ENCODE data around the gene ZNF48.

ZNF48 gene

DNA sequence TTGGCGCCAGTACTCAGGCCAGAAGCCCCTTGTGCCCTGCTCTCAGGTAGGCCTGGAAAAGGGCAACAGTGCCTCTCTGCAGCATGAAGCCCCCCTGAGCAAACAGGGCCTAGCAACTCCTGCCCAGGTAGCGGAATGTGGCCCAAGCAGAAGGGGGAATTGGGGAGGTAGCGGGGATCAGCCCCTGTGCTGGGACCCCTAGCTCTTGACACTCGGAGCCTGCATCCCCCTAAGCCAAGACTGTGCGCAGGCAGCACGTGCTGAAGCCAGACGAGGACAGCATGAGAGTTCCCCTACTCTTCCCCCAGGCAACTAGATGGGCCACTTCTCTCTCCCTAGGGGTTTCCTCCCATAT is 39.3 kb upstream of the ZNF48 start:
- no peak for TF ChIP-seq TAF1 (IDR thresholded peaks at IDR 0.05; ENCODE audit: borderline replicate concordance, insufficient read depth, low read length)
- TF ChIP-seq FOXP2 (optimal IDR thresholded peaks at IDR 0.05; ENCODE audit: borderline replicate concordance, extremely low read depth, extremely low read length, insufficient read depth): no peak
- no peak for TF ChIP-seq POLR2AphosphoS5 (IDR thresholded peaks at IDR 0.05; ENCODE audit: low read depth, low read length)
- TF ChIP-seq, protein P1, sequence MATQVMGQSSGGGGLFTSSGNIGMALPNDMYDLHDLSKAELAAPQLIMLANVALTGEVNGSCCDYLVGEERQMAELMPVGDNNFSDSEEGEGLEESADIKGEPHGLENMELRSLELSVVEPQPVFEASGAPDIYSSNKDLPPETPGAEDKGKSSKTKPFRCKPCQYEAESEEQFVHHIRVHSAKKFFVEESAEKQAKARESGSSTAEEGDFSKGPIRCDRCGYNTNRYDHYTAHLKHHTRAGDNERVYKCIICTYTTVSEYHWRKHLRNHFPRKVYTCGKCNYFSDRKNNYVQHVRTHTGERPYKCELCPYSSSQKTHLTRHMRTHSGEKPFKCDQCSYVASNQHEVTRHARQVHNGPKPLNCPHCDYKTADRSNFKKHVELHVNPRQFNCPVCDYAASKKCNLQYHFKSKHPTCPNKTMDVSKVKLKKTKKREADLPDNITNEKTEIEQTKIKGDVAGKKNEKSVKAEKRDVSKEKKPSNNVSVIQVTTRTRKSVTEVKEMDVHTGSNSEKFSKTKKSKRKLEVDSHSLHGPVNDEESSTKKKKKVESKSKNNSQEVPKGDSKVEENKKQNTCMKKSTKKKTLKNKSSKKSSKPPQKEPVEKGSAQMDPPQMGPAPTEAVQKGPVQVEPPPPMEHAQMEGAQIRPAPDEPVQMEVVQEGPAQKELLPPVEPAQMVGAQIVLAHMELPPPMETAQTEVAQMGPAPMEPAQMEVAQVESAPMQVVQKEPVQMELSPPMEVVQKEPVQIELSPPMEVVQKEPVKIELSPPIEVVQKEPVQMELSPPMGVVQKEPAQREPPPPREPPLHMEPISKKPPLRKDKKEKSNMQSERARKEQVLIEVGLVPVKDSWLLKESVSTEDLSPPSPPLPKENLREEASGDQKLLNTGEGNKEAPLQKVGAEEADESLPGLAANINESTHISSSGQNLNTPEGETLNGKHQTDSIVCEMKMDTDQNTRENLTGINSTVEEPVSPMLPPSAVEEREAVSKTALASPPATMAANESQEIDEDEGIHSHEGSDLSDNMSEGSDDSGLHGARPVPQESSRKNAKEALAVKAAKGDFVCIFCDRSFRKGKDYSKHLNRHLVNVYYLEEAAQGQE (IDR thresholded peaks at IDR 0.05; ENCODE audit: insufficient read depth in 1 of 2, low read depth in 2 of 2, low read length in 2 of 2): no peak
- TF ChIP-seq SIN3A (IDR thresholded peaks at IDR 0.05; ENCODE audit: borderline replicate concordance, insufficient read depth, low read length): no peak

DNA sequence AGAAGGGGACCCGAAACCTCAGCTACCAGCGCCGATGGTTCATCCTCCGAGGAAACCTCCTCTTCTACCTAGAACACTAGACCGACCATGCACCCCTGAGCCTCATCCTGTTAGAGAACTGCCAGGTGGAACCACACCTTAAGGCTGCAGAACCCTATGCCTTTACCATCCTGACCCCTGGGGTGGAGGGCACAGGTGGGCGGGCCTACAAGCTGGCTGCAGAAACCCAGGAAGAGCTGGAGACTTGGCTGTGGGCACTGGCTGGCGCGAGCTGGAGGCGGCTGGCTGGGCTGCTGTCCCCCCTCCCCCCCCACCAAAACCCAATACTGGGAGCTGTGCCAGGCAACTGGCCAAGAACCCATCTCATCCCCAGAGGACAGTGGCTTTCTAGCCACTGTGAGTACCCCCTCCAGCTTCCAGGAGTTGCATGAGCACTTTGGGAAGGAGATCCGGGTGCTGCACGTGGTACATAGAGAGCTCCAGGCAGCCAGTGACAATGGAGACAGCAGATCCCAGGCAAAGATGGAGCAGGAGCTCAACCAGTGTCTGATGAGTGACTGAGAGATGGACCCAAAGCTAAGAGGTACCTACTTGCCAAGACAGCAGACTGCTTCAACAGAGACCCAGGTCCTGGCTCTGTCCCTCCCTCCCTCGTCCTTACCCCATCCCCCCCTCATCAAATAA is 38.7 kb upstream of the ZNF48 start:
- TF ChIP-seq, protein P1 (IDR thresholded peaks at IDR 0.05; ENCODE audit: insufficient read depth in 1 of 2, low read depth in 2 of 2, low read length in 2 of 2): no peak
- no peak for TF ChIP-seq SIN3A (IDR thresholded peaks at IDR 0.05; ENCODE audit: borderline replicate concordance, insufficient read depth, low read length)
- no peak for TF ChIP-seq TAF1 (IDR thresholded peaks at IDR 0.05; ENCODE audit: borderline replicate concordance, insufficient read depth, low read length)
- TF ChIP-seq POLR2AphosphoS5 (IDR thresholded peaks at IDR 0.05; ENCODE audit: low read depth, low read length): no peak
- no peak for TF ChIP-seq FOXP2 (optimal IDR thresholded peaks at IDR 0.05; ENCODE audit: borderline replicate concordance, extremely low read depth, extremely low read length, insufficient read depth)

DNA sequence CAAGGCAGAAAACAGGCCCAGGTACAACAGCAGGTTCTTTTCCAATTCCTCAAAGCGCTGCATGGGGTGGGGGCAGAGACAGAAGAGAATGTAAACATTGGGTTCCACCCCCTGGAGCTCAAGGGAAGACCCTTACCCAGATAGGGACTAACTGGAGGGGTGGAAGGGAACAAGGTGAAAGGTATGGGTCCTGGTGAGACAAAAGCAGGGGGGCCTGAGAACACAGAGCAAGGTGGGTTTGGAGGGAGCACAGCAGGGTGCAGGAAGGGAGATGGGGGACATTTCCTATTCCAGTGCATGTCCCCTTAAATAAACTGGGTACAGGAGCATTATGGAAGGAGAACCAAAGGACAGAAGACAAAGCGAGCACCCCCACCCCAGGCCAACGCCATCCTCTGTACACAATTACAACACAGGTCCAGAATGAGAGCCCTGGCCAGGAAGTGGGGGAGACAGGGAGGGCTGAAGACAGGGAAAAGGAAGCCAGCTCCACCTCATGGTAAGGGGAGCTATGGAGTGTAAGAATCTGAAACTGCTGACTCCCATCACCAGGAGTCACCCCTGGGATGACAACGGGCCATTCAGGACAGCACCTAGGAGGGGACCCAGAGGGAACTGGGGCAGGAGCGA is 38.0 kb upstream of the ZNF48 start:
- TF ChIP-seq SIN3A (IDR thresholded peaks at IDR 0.05; ENCODE audit: borderline replicate concordance, insufficient read depth, low read length) (no peak), FOXP2 (optimal IDR thresholded peaks at IDR 0.05; ENCODE audit: borderline replicate concordance, extremely low read depth, extremely low read length, insufficient read depth) (no peak), POLR2AphosphoS5 (IDR thresholded peaks at IDR 0.05; ENCODE audit: low read depth, low read length) (no peak), TAF1 (IDR thresholded peaks at IDR 0.05; ENCODE audit: borderline replicate concordance, insufficient read depth, low read length) (no peak)
- TF ChIP-seq, protein P1 (IDR thresholded peaks at IDR 0.05; ENCODE audit: insufficient read depth in 1 of 2, low read depth in 2 of 2, low read length in 2 of 2): no peak

DNA sequence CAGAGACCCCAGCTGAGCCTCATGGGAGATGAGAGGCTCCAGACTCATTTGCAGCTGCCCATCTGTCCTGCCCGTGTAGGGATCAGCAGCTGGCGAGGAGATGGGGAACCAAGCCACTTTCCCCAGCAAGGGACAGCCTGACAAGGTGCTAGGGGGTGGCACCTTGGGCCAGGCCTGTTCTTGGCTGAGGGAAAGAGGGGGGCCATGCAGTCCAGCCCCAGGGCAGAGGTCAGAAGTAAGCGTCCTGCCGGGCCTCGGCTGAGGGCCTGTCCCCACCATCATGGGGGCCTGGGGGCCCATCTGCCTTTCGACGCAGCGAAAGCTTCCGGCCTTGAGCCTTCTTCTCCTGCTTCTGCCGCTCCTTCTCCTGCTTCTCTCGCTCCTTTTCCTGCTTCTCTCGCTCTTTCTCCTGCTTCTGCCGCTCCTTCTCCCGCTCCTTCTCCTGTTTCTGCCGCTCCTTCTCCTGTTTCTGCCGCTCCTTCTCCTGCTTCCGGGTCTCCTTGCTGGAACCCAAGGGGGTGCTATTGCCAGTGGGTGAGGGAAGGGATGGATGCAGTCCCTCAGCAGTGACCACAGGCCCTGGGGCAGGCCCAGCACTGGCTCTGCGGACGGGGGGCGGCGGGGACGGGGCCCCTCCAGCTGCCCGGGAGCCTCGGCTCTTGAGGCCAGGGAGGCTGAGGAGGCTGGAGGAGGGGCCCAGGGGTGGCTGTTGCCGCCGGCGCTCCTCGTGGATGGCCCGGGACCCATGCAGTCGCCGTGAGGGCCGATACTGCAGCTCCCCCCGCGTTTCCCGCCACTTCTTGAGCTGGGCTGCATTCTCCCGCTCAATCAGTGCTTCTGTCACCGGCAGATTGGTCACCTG is 37.3 kb upstream of the ZNF48 start:
- TF ChIP-seq TAF1 (IDR thresholded peaks at IDR 0.05; ENCODE audit: borderline replicate concordance, insufficient read depth, low read length): no peak
- no peak for TF ChIP-seq POLR2AphosphoS5 (IDR thresholded peaks at IDR 0.05; ENCODE audit: low read depth, low read length)
- TF ChIP-seq, protein P1 (IDR thresholded peaks at IDR 0.05; ENCODE audit: insufficient read depth in 1 of 2, low read depth in 2 of 2, low read length in 2 of 2): no peak
- TF ChIP-seq SIN3A (IDR thresholded peaks at IDR 0.05; ENCODE audit: borderline replicate concordance, insufficient read depth, low read length): no peak
- no peak for TF ChIP-seq FOXP2 (optimal IDR thresholded peaks at IDR 0.05; ENCODE audit: borderline replicate concordance, extremely low read depth, extremely low read length, insufficient read depth)

Measured in PFSK-1 (cell line).